SJSA1 (cell line): ENCODE data around the gene KCNAB1. TPM values are rescaled to one million over a fixed set of nuclear protein-coding genes. Genes with fewer than 3 reads are reported as not detected.
"Not testable (repeated sequence)": the region's sequence is repeated elsewhere in the genome, so short reads cannot be mapped to it uniquely, and the experiment has no call there.

Source experiments
- DNase-seq, 2 experiments: peaks; one replicate each; pipeline ENCODE4 v3.0.0-alpha.2; 2015 to 2020; ENCODE audit warnings: low spot score in 2 of 2, low read depth in 1 of 2
- H3K27ac ChIP-seq: fragments of 250-450 bp; sonication (Bioruptor Pico); 2 replicates; pipeline ENCODE4 v1.5.1; 2020; ENCODE audit warnings: mild to moderate bottlenecking, moderate library complexity
- H3K27me3 ChIP-seq: fragments of 250-450 bp; sonication (Bioruptor Pico); replicated peaks from 2 replicates; pipeline ENCODE4 v1.5.1; 2020; ENCODE audit warnings: mild to moderate bottlenecking, moderate library complexity
- H3K36me3 ChIP-seq: fragments of 250-450 bp; sonication (Bioruptor Pico); 2 replicates; pipeline ENCODE4 v1.5.1; 2020; ENCODE audit warnings: mild to moderate bottlenecking
- H3K4me1 ChIP-seq: fragments of 250-450 bp; sonication (Bioruptor Pico); replicated peaks from 2 replicates; pipeline ENCODE4 v1.6.1; 2021; ENCODE audit warnings: mild to moderate bottlenecking
- H3K4me3 ChIP-seq: fragments of 250-450 bp; sonication (Bioruptor Pico); 2 replicates; pipeline ENCODE4 v1.5.1; 2020; ENCODE audit warnings: mild to moderate bottlenecking
- H3K9me3 ChIP-seq: fragments of 250-450 bp; sonication (Bioruptor Pico); replicated peaks from 2 replicates; pipeline ENCODE4 v1.5.1; 2020; ENCODE audit warnings: mild to moderate bottlenecking
- total RNA-seq: library from RNA; depleted of rRNA; stranded (reverse); fragments of >200 nt; shearing (Covaris generic); gene quantifications from 2 replicates; pipeline ENCODE4 v1.2.3, GENCODE V29; 2014

KCNAB1 gene
- total RNA-seq, 1 experiment from 2014 or later, result 1.6 TPM

DNA sequence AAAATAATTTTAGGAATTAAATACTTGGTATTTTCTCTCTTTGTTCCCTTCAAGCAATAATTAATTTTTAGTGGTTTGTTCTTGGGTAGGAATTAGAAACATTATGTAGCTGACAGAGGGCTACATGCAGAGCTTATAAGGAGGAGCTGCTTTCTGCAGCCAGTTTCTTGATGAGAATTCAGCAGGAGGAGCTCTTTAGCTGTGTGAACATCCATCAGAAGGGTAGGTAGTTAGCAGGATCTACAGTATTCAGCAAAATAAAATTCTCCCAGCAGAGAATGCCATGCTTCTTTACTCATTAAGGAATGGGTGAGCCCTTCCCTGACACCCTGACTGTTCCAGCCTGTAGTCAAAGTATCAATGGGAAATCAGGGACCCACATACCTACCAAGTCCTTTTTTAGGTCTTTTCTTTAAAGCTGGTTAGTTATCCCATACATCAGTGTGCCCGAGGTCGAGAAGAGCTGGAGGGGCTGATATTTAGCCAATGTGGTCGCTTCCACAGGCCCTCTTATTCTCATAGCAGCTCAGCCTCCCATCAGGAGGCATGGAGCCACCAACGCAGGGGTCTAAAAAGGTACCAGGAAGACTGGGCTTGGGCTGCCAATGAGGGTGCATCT is 54.0 kb downstream of the KCNAB1 start:
- H3K4me1 ChIP-seq, result no peaks in the 10 kb centered on the region
- H3K9me3 ChIP-seq, result no peaks in the 10 kb centered on the region
- H3K4me3 ChIP-seq, result no peak overlapping the region
- peak in 1 of 2 experiments; percentile 19 for DNase-seq
- no peaks in the 10 kb centered on the region for H3K27me3 ChIP-seq
- H3K27ac ChIP-seq, result no peak overlapping the region
- H3K36me3 ChIP-seq, result no peaks in the 10 kb centered on the region

DNA sequence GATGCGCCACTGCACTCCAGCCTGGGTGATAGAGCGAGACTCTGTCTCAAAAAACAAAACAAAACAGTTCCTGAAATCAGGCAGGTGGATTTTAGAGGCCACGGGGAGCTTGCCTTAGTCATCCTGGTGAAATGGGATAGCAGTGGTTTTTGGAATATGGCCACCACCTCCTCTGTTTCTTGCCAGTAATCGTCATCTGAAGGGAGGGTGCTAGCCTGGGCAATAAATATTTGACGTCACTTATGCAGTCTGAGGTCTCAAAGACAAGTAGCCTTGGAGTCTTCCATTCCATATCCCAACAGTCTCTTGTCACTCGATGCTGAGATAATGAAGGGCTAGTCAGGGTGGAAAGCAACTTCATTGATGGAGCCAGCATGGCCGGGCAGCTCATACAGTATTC is 55.2 kb downstream of the KCNAB1 start:
- no peak overlapping the region for H3K4me3 ChIP-seq
- no peaks in the 10 kb centered on the region for H3K4me1 ChIP-seq
- no peaks in the 10 kb centered on the region for H3K27me3 ChIP-seq
- no peak overlapping the region for H3K27ac ChIP-seq
- no peak for DNase-seq
- H3K9me3 ChIP-seq, result no peaks in the 10 kb centered on the region
- H3K36me3 ChIP-seq, result no peaks in the 10 kb centered on the region

DNA sequence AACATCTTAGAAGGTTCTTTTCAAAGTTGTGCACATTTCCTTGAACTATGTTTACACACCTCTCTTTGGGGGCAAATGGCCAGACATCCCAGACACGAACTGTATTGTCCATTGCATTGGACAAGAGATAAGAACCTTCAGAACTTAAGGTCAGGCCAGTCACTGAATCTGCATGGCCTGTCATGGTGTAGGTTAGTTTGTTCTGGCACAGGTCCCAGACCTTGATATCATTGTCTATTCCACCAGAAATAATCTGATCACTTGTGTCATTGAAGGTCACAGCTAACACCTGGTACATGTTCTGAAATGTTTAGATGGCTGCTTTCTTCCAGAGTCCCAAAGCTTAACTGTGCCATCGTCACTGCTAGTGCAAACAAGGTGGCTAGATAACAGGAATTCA is 55.7 kb downstream of the KCNAB1 start:
- Histone ChIP-seq H3K27ac (no peak overlapping the region), H3K36me3 (no peaks in the 10 kb centered on the region), H3K9me3 (no peaks in the 10 kb centered on the region)

DNA sequence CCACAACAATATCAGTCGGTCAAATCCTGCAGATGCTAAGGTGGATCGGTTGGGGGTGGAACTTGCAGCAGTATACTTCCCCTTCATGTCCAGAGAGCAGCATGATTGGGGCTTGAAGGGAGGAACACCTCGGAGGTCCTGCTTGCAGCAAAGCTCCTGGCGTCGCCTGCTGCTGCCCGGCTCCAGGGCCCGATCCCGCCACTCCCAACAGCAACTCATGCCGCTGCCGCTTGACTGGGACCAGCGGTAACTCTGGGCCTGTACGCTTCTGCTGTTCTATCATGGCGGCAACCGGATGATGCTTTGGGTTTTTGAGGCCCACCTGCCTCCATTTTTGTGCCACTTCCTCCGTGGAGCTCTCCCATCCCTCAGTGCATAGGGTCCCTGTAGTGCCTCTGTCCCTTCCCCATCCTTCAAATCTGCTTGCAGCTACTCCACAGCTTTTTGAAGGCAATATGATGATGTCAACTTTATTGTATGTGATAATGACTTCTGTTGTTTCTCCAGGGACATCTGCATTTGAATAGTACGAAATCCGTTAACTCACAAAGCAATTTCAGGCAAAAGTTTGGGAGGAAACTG is 56.3 kb downstream of the KCNAB1 start:
- H3K27ac ChIP-seq, result no peak overlapping the region
- DNase-seq, result no peak
- no peaks in the 10 kb centered on the region for H3K27me3 ChIP-seq
- no peaks in the 10 kb centered on the region for H3K9me3 ChIP-seq
- H3K4me3 ChIP-seq, result no peak overlapping the region
- H3K36me3 ChIP-seq, result no peaks in the 10 kb centered on the region
- no peaks in the 10 kb centered on the region for H3K4me1 ChIP-seq

More for the DNA sequence above, 55.7 kb downstream of the KCNAB1 start:
- Histone ChIP-seq H3K4me3 (no peak overlapping the region), H3K27me3 (no peaks in the 10 kb centered on the region), H3K4me1 (no peaks in the 10 kb centered on the region)
- no peak for DNase-seq

DNA sequence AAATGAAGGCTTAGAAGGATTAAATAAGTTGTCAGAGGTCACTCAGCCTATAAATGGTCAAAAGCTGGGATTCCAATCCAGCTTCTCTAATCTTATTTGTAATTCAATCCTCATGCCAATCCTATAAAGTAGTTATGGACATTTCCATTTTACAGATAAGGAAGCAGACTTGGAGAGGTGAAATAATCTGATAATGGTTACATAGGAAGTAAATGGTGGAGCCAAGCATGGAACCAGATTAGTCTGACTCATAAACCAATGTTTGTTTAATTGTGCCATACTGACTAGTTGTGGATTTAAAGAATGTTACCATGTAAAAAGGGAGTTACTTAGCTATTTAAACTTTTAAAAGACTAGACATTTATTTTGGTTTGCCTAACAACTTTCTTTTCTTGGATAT is 59.7 kb downstream of the KCNAB1 start:
- Histone ChIP-seq H3K27me3 (no peaks in the 10 kb centered on the region), H3K27ac (no peak overlapping the region), H3K36me3 (no peaks in the 10 kb centered on the region), H3K9me3 (no peaks in the 10 kb centered on the region), H3K4me1 (no peaks in the 10 kb centered on the region), H3K4me3 (no peak overlapping the region)
- no peak for DNase-seq

DNA sequence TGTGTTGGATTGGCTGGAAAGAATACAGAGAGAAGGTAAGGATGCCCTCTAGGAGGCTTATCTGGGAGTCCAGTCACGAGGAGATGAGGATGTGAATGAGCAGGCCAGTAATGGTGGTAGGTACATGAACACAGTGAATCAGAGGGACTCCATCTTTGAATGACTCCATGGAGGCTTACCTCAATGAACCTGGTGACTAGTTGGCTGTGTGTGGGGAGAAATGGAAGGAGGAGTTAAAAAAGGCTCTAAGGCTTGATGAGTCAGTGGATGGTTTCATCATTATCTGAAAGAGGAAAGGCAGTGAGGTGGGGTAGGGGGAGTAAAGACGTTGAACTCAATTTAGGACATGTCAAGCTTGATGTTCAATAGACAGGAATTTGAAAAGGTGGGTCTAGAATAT is 61.1 kb downstream of the KCNAB1 start:
- no peak overlapping the region for H3K4me3 ChIP-seq
- no peaks in the 10 kb centered on the region for H3K4me1 ChIP-seq
- no peak overlapping the region for H3K27ac ChIP-seq
- DNase-seq, result no peak
- no peaks in the 10 kb centered on the region for H3K36me3 ChIP-seq
- H3K9me3 ChIP-seq, result no peaks in the 10 kb centered on the region
- H3K27me3 ChIP-seq, result no peaks in the 10 kb centered on the region

DNA sequence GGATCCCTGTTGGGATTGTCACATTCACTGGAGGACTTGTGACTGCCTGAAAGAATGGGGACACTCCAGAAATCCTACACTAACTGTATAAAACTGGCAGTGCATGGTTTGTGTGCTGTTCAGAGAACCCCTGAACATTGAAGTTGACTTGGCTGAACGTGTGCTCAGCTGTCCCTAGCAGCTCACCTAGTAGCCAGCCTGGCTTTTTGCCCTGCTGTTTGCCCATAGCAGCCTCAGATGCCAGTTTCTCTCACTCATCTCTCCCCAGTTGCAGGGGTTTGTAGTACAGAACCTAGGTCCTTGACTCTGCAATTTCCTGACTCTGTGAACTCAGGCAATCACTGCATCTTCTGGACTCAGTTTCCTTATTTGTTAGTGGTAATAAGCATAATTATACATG is 63.0 kb downstream of the KCNAB1 start:
- Histone ChIP-seq H3K4me3 (no peak overlapping the region), H3K36me3 (no peaks in the 10 kb centered on the region), H3K4me1 (no peaks in the 10 kb centered on the region), H3K27ac (no peak overlapping the region), H3K9me3 (no peaks in the 10 kb centered on the region), H3K27me3 (no peaks in the 10 kb centered on the region)
- DNase-seq, result no peak

DNA sequence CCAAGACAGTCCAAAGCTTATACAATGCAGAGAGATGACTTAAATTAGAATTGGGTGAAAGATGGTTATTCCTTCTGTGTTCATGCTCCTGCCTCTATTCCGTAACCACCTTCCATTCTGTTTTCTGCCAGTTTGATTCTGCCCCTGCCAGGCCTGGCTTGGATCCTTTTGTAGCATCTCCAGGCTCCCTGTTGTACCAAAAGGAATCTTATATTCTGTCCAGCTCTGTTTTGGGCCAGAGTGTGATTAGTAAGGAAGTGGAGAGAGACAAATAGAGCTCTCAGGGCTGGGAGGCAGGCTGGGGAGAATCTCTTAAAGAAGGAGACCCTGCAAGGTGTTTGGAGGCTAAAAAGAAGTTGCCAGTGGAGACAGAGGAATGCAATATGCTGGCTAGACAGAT is 63.8 kb downstream of the KCNAB1 start:
- Histone ChIP-seq H3K27me3 (no peaks in the 10 kb centered on the region), H3K36me3 (no peaks in the 10 kb centered on the region), H3K4me1 (no peaks in the 10 kb centered on the region), H3K27ac (no peak overlapping the region), H3K9me3 (no peaks in the 10 kb centered on the region), H3K4me3 (no peak overlapping the region)
- DNase-seq, result no peak

DNA sequence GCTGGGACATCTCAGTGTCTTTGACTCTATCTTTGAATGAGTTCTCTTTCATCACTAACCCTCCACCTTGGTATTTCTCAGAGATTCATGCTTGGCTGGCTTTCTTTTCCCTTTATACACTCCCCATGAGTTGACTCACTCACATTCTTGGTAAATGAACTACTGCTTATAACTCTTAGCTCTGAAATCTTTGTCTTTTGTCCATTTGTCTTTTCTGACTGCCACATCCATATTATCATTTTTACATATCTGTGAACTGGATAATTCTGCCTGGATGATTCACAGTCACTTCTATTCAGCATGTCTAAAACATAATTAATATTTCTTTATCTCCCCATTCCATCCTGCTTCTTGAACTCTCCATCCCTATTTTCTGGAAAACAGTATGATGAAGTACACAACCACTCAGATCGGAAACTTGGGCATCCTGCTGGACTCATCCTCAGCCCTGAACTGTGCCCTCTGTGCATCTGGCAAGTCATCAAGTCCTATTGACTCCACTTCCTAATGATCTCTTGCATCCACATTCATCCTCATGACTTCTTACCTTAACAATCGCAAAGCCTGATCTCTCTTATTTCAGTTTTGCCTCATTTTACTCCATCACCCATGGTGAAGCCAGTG is 66.9 kb downstream of the KCNAB1 start:
- Histone ChIP-seq H3K4me1 (no peaks in the 10 kb centered on the region), H3K9me3 (no peaks in the 10 kb centered on the region), H3K4me3 (no peak overlapping the region), H3K36me3 (no peaks in the 10 kb centered on the region), H3K27ac (no peak overlapping the region), H3K27me3 (no peaks in the 10 kb centered on the region)
- no peak for DNase-seq

DNA sequence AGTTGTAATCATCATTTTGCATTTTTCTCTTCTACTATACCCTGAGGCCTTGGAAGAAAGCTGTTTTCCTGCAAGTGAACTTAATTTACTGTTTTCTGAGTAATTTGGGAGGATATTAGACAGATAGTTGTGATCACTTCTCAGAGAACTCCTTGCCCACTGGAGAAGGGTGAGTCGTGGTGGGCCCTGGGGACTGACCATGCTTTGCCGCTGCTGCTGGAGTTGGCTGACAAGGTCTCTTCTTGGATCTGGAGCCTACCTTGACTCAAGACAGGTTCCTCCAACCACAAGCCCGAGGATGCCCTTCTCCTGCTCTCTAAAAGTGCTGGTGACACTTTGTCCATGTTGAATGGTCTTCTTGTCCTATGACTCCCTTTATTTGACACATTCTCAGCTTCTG is 68.4 kb downstream of the KCNAB1 start:
- Histone ChIP-seq H3K36me3 (no peaks in the 10 kb centered on the region), H3K27ac (no peak overlapping the region), H3K27me3 (no peaks in the 10 kb centered on the region), H3K4me3 (no peak overlapping the region), H3K4me1 (no peaks in the 10 kb centered on the region), H3K9me3 (no peaks in the 10 kb centered on the region)
- no peak for DNase-seq

DNA sequence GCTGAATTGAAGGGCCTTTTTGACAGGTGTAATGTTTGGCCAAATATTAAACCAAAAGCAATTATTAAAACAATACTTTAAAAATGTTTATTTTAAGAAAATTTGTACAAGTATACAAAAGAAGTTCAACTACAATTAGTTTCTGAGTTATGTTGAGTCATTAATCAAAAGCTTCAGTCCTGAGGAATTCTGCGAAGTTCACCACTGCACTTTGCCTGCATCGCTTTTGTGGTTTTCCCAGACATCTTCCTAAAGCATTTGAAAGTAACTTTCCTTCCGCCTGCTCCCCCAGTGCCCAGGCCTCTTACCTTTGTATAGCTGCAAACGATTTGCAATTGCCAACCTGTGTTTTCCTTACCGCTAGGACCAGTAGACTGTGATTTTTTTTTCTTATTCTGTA is 69.5 kb downstream of the KCNAB1 start:
- Histone ChIP-seq H3K4me1 (no peaks in the 10 kb centered on the region), H3K27ac (no peak overlapping the region), H3K4me3 (no peak overlapping the region), H3K36me3 (no peaks in the 10 kb centered on the region), H3K27me3 (no peaks in the 10 kb centered on the region), H3K9me3 (no peaks in the 10 kb centered on the region)
- no peak for DNase-seq

DNA sequence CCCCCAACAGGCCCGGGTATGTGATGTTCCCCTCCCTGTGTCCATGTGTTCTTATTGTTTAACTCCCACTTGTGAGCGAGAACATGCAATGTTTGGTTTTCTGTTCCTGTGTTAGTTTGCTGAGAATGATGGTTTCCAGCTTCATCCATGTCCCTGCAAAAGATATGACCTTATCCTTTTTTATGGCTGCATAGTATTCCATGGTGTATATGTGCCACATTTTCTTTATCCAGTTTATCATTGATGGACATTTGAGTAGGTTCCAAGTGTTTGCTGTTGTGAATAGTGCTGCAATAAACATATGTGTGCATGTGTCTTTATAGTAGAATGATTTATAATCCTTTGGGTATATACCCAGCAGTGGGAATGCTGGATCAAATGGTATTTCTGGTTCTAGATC is 74.6 kb downstream of the KCNAB1 start:
- H3K4me3 ChIP-seq, H3K9me3 ChIP-seq, H3K4me1 ChIP-seq, DNase-seq, H3K36me3 ChIP-seq, H3K27ac ChIP-seq, H3K27me3 ChIP-seq: not testable (repeated sequence)

DNA sequence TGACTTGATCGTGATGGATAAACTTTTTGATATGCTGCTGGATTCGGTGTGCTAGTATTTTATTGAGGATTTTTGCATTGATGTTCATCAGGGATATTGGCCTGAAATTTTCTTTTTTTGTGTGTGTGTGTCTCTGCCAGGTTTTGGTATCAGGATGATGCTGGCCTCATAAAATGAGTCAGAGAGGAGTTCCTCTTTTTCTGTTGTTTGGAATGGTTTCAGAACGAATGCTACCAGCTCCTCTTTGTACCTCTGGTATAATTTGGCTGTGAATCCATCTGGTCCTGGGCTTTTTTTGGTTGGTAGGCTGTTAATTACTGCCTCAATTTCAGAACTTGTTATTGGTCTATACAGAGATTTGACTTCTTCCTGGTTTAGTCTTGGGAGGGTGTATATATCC is 76.8 kb downstream of the KCNAB1 start:
- H3K27me3 ChIP-seq, H3K4me3 ChIP-seq, H3K36me3 ChIP-seq, DNase-seq, H3K4me1 ChIP-seq, H3K27ac ChIP-seq, H3K9me3 ChIP-seq: not testable (repeated sequence)

DNA sequence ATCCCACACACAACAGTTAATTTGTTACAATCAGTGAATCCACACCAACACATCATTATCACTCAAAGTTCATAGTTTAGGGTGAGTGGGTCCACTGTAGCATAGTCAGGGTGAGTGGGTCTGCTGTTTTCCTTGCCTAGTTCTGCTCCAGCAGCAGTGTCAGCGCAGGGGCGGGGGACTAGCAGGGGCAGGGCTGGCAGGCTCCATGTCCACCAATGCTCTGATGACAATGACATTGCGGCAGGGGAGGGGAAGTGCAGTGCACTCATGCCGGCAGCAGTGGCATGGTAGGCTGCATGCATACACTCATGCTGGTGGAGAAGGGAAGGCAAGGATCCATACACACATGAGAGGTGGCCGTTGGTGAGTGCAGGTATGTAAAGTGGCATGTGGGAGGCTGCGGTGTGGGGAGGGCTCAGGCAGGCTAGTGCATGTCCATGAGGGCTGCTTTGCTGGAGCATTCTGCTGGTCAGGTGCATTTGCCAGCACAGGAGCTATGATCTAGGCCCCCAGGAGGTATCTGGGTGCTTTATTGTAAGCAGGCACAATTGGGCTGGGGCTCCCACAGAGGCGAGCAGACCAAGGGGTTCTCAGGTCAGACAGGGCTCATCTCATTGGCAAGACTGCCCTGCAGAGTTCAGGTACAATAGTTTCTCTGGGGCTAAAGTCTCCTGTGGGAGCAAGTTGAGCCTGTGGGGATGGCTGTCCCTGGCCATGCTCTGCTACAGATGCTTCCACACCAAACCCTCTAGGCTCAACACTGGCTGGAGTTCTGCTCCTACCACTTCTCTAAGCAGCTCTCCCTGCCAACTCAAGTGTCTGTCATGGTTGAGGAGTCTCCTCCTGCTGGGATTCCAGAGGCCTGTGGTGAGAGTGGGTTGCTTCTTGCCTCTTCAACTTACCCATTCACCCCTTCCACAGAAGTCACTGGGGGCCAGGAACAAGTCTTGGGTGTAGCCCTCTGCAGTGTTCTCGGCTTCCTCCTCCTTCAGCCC is 81.3 kb downstream of the KCNAB1 start:
- 0 out of 2 replicates have a peak, but pooled peaks cover 8% of the 10 kb centered on the region for H3K4me1 ChIP-seq
- H3K27ac ChIP-seq, result no peak overlapping the region
- no peak for DNase-seq
- H3K27me3 ChIP-seq, result no peaks in the 10 kb centered on the region
- H3K4me3 ChIP-seq, result no peak overlapping the region
- H3K36me3 ChIP-seq, result no peaks in the 10 kb centered on the region
- 0 out of 2 replicates have a peak, but pooled peaks cover 2% of the 10 kb centered on the region for H3K9me3 ChIP-seq
